Stimulated activated CD8-positive, alpha-beta memory T cell treated with anti-CD3 and anti-CD28 coated beads, Interleukin-4, amount 100 ng/mL, for 48 hours (primary cell): ENCODE data around the gene EFHC2.
"Not testable (repeated sequence)": the region's sequence is repeated elsewhere in the genome, so short reads cannot be mapped to it uniquely, and the experiment has no call there.

Experiments used
- DNase-seq: peaks from one replicate; pipeline ENCODE4 v3.0.0-alpha.2; 2020

EFHC2 gene

GRCh38 chrX:44290718-44291117, 52.8 kb downstream of the EFHC2 start:
- DNase-seq, result no peak

- no peak for DNase-seq
Measured at GRCh38 chrX:44282753-44283152, 60.7 kb downstream of the EFHC2 start.

GRCh38 chrX:44280116-44280515, 63.4 kb downstream of the EFHC2 start:
- no peak for DNase-seq

GRCh38 chrX:44274096-44274495, 69.4 kb downstream of the EFHC2 start:
- no peak for DNase-seq

GRCh38 chrX:44267861-44268260, 75.6 kb downstream of the EFHC2 start:
- no peak for DNase-seq

GRCh38 chrX:44267116-44267515, 76.4 kb downstream of the EFHC2 start:
- no peak for DNase-seq

- DNase-seq, result no peak
Measured at GRCh38 chrX:44265559-44265958, 77.9 kb downstream of the EFHC2 start.

GRCh38 chrX:44264936-44265335, 78.5 kb downstream of the EFHC2 start:
- no peak for DNase-seq

GRCh38 chrX:44261286-44261685, 82.2 kb downstream of the EFHC2 start:
- no peak for DNase-seq

- no peak for DNase-seq
Measured at GRCh38 chrX:44260609-44261008, 82.9 kb downstream of the EFHC2 start.

GRCh38 chrX:44255742-44256141, 87.7 kb downstream of the EFHC2 start:
- DNase-seq, result not testable (repeated sequence)

- peak; percentile 21 for DNase-seq
Measured at GRCh38 chrX:44253575-44253942, 89.9 kb downstream of the EFHC2 start.

- DNase-seq, result peak; percentile 54
Measured at GRCh38 chrX:44252688-44253574, 90.5 kb downstream of the EFHC2 start.

- DNase-seq, result no peak
Measured at GRCh38 chrX:44247468-44247867, 96.0 kb downstream of the EFHC2 start.

GRCh38 chrX:44246826-44247225, 96.6 kb downstream of the EFHC2 start:
- no peak for DNase-seq

GRCh38 chrX:44245733-44246132, 97.7 kb downstream of the EFHC2 start:
- DNase-seq, result peak; percentile 26

GRCh38 chrX:44244008-44244407, 99.5 kb downstream of the EFHC2 start:
- no peak for DNase-seq

- DNase-seq, result no peak
Measured at GRCh38 chrX:44241546-44241945, 101.9 kb downstream of the EFHC2 start.

GRCh38 chrX:44240036-44240435, 103.4 kb downstream of the EFHC2 start:
- DNase-seq, result no peak

- no peak for DNase-seq
Measured at GRCh38 chrX:44239036-44239435, 104.4 kb downstream of the EFHC2 start.

- DNase-seq, result no peak
Measured at GRCh38 chrX:44235534-44235933, 107.9 kb downstream of the EFHC2 start.

GRCh38 chrX:44234541-44234940, 108.9 kb downstream of the EFHC2 start:
- no peak for DNase-seq

- DNase-seq, result no peak
Measured at GRCh38 chrX:44234116-44234515, 109.4 kb downstream of the EFHC2 start.

- no peak for DNase-seq
Measured at GRCh38 chrX:44232081-44232480, 111.4 kb downstream of the EFHC2 start.

GRCh38 chrX:44228621-44229020, 114.9 kb downstream of the EFHC2 start:
- DNase-seq, result no peak
